Liver (tissue), 9 donors: Measurements from ENCODE around the gene ATP1B2. TPM values are rescaled to one million over a fixed set of nuclear protein-coding genes. Genes with fewer than 3 reads are reported as not detected.

Experiments
- DNase-seq: peaks from one replicate; pipeline ENCODE4 v3.0.0-alpha.2; 2017; ENCODE audit warnings: low spot score
- H3K27ac ChIP-seq, 2 donors: one replicate each; pipeline ENCODE4 v1.7.0; 2013; ENCODE audit warnings: inconsistent platforms in 2 of 2, low read length in 2 of 2, control low read depth in 1 of 2, low read depth in 1 of 2, mild to moderate bottlenecking in 1 of 2
- H3K27me3 ChIP-seq, 4 donors: one replicate each; pipeline versions ENCODE4 v1.6.1 to v1.7.0; 2013; ENCODE audit warnings: low read length in 3 of 4, inconsistent platforms in 1 of 4, mild to moderate bottlenecking in 1 of 4, moderate library complexity in 1 of 4; ENCODE audit not compliant: control insufficient read depth in 4 of 4, insufficient read depth in 4 of 4
- H3K36me3 ChIP-seq, 4 donors: one replicate each; pipeline versions ENCODE4 v1.6.1 to v1.7.0; 2013; ENCODE audit warnings: low read length in 3 of 4, mild to moderate bottlenecking in 3 of 4, low read depth in 1 of 4, moderate library complexity in 1 of 4; ENCODE audit not compliant: control insufficient read depth in 4 of 4, insufficient read depth in 3 of 4
- H3K4me1 ChIP-seq, 4 donors: one replicate each; pipeline versions ENCODE4 v1.6.1 to v1.7.0; 2013; ENCODE audit warnings: low read length in 3 of 4, mild to moderate bottlenecking in 3 of 4, moderate library complexity in 1 of 4; ENCODE audit not compliant: control insufficient read depth in 4 of 4, insufficient read depth in 4 of 4
- H3K4me3 ChIP-seq, 3 donors: one replicate each; pipeline versions ENCODE4 v1.6.1 to v1.7.0; 2013; ENCODE audit warnings: low read length in 3 of 3, control low read depth in 1 of 3, low read depth in 1 of 3, mild to moderate bottlenecking in 1 of 3
- H3K9ac ChIP-seq, 2 donors: one replicate each; pipeline ENCODE4 v1.7.0; 2013; ENCODE audit warnings: low read length in 2 of 2, mild to moderate bottlenecking in 2 of 2, moderate library complexity in 2 of 2, control low read depth in 1 of 2, low read depth in 1 of 2
- H3K9me3 ChIP-seq, 4 donors: one replicate each; pipeline versions ENCODE4 v1.6.1 to v1.7.0; 2013; ENCODE audit warnings: low read length in 3 of 4; ENCODE audit not compliant: control insufficient read depth in 4 of 4
- ATF3 ChIP-seq: IDR thresholded peaks from 2 replicates; pipeline ENCODE4 v1.6.1; 2016; ENCODE audit warnings: antibody characterized with exemption
- CTCF ChIP-seq: fragments of 150-350 bp; IDR thresholded peaks from 2 replicates; pipeline ENCODE4 v1.5.1; 2017; ENCODE audit warnings: improper control_type of control experiment, low read depth, low read length; ENCODE audit not compliant: missing input control
- EGR1 ChIP-seq, 2 donors: IDR thresholded peaks; 2 replicates each; pipeline ENCODE4 v1.6.1; 2016 to 2018; ENCODE audit warnings: antibody characterized with exemption in 2 of 2, low read depth in 2 of 2
- FOXA1 ChIP-seq: IDR thresholded peaks from 2 replicates; pipeline ENCODE4 v1.6.1; 2016; ENCODE audit warnings: antibody characterized with exemption
- FOXA2 ChIP-seq: IDR thresholded peaks from 2 replicates; pipeline ENCODE4 v1.6.1; 2016; ENCODE audit warnings: antibody characterized with exemption
- GABPA ChIP-seq, 2 donors: IDR thresholded peaks in 1 of 2; conservative IDR thresholded peaks in 1 of 2; 2 replicates each; pipeline ENCODE4 v1.6.1; 2016; ENCODE audit warnings: antibody characterized with exemption in 2 of 2, mild to moderate bottlenecking in 1 of 2, moderate library complexity in 1 of 2
- HNF4A ChIP-seq, 2 donors: conservative IDR thresholded peaks; 2 replicates each; pipeline ENCODE4 v1.6.1; 2016; ENCODE audit warnings: antibody characterized with exemption in 2 of 2, mild to moderate bottlenecking in 2 of 2
- HNF4G ChIP-seq: IDR thresholded peaks from 2 replicates; pipeline ENCODE4 v1.6.1; 2016; ENCODE audit warnings: antibody characterized with exemption
- JUND ChIP-seq, 2 donors: IDR thresholded peaks; 2 replicates each; pipeline ENCODE4 v1.6.1; 2016; ENCODE audit warnings: antibody characterized with exemption in 2 of 2
- MAX ChIP-seq: IDR thresholded peaks from 2 replicates; pipeline ENCODE4 v1.6.1; 2016; ENCODE audit warnings: antibody characterized with exemption
- NR2F2 ChIP-seq: IDR thresholded peaks from 2 replicates; pipeline ENCODE4 v1.6.1; 2016; ENCODE audit warnings: antibody characterized with exemption
- RAD21 ChIP-seq, 2 donors: IDR thresholded peaks; 2 replicates each; pipeline ENCODE4 v1.6.1; 2016; ENCODE audit warnings: antibody characterized with exemption in 2 of 2, mild to moderate bottlenecking in 2 of 2
- REST ChIP-seq: IDR thresholded peaks from 2 replicates; pipeline ENCODE4 v1.6.1; 2016; ENCODE audit warnings: antibody characterized with exemption, mild to moderate bottlenecking
- RXRA ChIP-seq, 2 donors: IDR thresholded peaks; 2 replicates each; pipeline ENCODE4 v1.6.1; 2017 to 2018; ENCODE audit warnings: antibody characterized with exemption in 2 of 2, mild to moderate bottlenecking in 1 of 2
- SP1 ChIP-seq: IDR thresholded peaks from 2 replicates; pipeline ENCODE4 v1.6.1; 2018; ENCODE audit warnings: antibody characterized with exemption, mild to moderate bottlenecking
- TAF1 ChIP-seq: conservative IDR thresholded peaks from 2 replicates; pipeline ENCODE4 v1.6.1; 2016; ENCODE audit warnings: antibody characterized with exemption, mild to moderate bottlenecking
- YY1 ChIP-seq: IDR thresholded peaks from 2 replicates; pipeline ENCODE4 v1.6.1; 2016; ENCODE audit warnings: antibody characterized with exemption, mild to moderate bottlenecking
- ZBTB33 ChIP-seq: IDR thresholded peaks from 2 replicates; pipeline ENCODE4 v1.6.1; 2016; ENCODE audit warnings: antibody characterized with exemption
- WGBS: extraction: QIAGEN DNeasy Blood & Tissue Kit; methylation state at CpG from one replicate; pipeline ENCODE4 v1.1.7; 2013; 5-methylcytosine and 5-hydroxymethylcytosine counted together
- polyA plus RNA-seq, 2 donors: library from polyadenylated mRNA; stranded (reverse) in 1 of 2; unstranded in 1 of 2; fragments of 200-250 nt in 1 of 2; fragments of >200 nt in 1 of 2; fragmentation: Nextera tagmentation in 1 of 2; extraction: Ambion mirVana in 1 of 2; gene quantifications; one replicate each; pipeline versions ENCODE4 v1.2.1 to v1.2.3, GENCODE V29; 2013 to 2015
- total RNA-seq, 2 donors: library from RNA; depleted of rRNA; stranded (reverse); fragments of >200 nt; gene quantifications; one replicate each; pipeline ENCODE4 v1.2.3, GENCODE V29; 2014
- donor health status: healthy.
- donor health status: healthy.
- donor health status: healthy.
- donor health status: healthy.
- donor health status: healthy.

The ATP1B2 gene
- total and polyA plus RNA-seq, 4 donors: 0.33 to 8.3 (median 2.0) TPM

- DNase-seq: no peak
- peak overlapping the region; percentile 8 to 69 for H3K9ac ChIP-seq
- no peaks in the 10 kb centered on the region for H3K36me3 ChIP-seq
- H3K27ac ChIP-seq: peak overlapping the region in 1 of 2 donors; percentile 29
- TF ChIP-seq ZBTB33: no peak
- no peak for TF ChIP-seq HNF4A (conservative IDR thresholded peaks at IDR 0.05)
- no peak for TF ChIP-seq SP1
- no peak for TF ChIP-seq EGR1 (IDR thresholded peaks at IDR 0.05; ENCODE audit: low read depth in 2 of 2)
- no peak for TF ChIP-seq HNF4G
- no peak for TF ChIP-seq RXRA (IDR thresholded peaks at IDR 0.05)
- no peak for TF ChIP-seq ATF3
- no peak for TF ChIP-seq TAF1
- TF ChIP-seq JUND (IDR thresholded peaks at IDR 0.05): no peak
- TF ChIP-seq GABPA (IDR thresholded peaks at IDR 0.05 in 1 of 2, conservative IDR thresholded peaks at IDR 0.05 in 1 of 2): no peak
- TF ChIP-seq REST: no peak
- no peak for TF ChIP-seq FOXA1
- no peak for TF ChIP-seq MAX
- TF ChIP-seq CTCF: no peak
- no peak for TF ChIP-seq YY1
- no peak for TF ChIP-seq NR2F2
- no peak for TF ChIP-seq FOXA2
- no peak for TF ChIP-seq RAD21 (IDR thresholded peaks at IDR 0.05)
- no peaks in the 10 kb centered on the region for H3K9me3 ChIP-seq
- H3K4me1 ChIP-seq: peaks cover 4 to 31% (median 24%) of the 10 kb centered on the region in 4 donors
- H3K27me3 ChIP-seq: no peaks in the 10 kb centered on the region
- H3K4me3 ChIP-seq: peak overlapping the region; percentile 9 to 83 (median 65)
- 18% methylated on average over 13 of the region's 13 CpGs for WGBS
These were observed 38.1 kb downstream of the ATP1B2 start for GRCh38 chr17:7688808-7689316.
